Measurements from ENCODE around the gene MRPL52. TPM values are rescaled to one million over a fixed set of nuclear protein-coding genes. Genes with fewer than 3 reads are reported as not detected.
A peak's percentile ranks its signal among the peaks of the same experiment; 100 is the strongest.

MRPL52 gene
- total and polyA plus RNA-seq, 2 of the 13 experiments (the other 11 are each of a cell fraction or from before 2014, with no cell fraction given): 118 to 329 TPM

DNA sequence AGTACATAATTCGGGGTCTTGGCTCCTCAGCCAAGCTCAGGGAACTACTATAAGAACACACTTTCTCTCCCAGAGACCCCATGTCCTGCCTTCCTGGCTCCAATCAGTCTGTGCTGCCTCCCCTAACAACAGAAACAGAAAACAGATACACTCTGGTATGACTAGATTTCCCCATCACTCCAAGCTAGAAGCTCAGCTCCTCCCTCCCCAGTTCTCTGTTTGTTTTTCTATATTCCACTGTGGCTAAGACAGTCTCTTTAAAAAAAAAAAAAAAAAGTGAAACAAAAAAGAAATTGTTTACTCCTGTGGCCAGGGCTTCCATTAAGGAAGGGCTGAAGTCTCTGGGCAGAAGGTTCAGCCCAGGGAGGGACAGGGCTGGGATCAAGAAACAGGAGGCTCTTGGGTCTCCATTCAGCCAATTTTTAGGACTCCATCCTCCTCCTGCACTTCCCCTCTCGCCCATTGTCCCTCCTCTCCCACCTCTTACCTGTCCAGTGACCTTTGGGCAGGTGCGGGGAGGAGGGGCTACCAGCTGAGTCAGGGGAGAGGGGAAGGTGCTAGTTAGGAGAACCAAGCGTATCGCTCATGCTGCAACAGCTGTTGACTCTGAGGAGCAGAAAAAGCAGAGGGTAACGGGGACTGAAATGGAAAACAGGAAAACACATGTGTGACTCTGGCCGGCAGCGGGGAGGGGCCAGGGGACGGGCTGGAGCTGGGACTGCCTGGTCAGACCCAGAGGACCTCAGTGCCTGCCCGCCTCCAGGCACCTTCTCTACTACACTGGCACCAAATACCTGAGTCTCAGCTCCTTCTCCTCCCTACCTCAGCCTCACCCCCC lies 10.3 kb upstream of the MRPL52 start (continued):
- peak; percentile 67; the same call in 1 of the 2 replicates for TF ChIP-seq ZNF691 (CRISPR knock-in tag; IDR thresholded peaks at IDR 0.05; ENCODE audit: borderline replicate concordance, low read depth)
- no peak for TF ChIP-seq ZNF557 (CRISPR knock-in tag; IDR thresholded peaks at IDR 0.05)
- TF ChIP-seq NFE2L2 (IDR thresholded peaks at IDR 0.05; ENCODE audit: low read length): 0 out of 2 replicates have a peak, but pooled peaks have one; percentile 2
- no peak for TF ChIP-seq SOX6 (IDR thresholded peaks at IDR 0.05)
- peak; percentile 66 for TF ChIP-seq SOX6 (CRISPR knock-in tag; IDR thresholded peaks at IDR 0.05)
- TF ChIP-seq ZNF816 (CRISPR knock-in tag; IDR thresholded peaks at IDR 0.05; ENCODE audit: borderline replicate concordance): no peak
- no peak for TF ChIP-seq SP1 (IDR thresholded peaks at IDR 0.05)
- no peak for TF ChIP-seq SP1 (CRISPR knock-in tag; IDR thresholded peaks at IDR 0.05)
- TF ChIP-seq, protein P1, sequence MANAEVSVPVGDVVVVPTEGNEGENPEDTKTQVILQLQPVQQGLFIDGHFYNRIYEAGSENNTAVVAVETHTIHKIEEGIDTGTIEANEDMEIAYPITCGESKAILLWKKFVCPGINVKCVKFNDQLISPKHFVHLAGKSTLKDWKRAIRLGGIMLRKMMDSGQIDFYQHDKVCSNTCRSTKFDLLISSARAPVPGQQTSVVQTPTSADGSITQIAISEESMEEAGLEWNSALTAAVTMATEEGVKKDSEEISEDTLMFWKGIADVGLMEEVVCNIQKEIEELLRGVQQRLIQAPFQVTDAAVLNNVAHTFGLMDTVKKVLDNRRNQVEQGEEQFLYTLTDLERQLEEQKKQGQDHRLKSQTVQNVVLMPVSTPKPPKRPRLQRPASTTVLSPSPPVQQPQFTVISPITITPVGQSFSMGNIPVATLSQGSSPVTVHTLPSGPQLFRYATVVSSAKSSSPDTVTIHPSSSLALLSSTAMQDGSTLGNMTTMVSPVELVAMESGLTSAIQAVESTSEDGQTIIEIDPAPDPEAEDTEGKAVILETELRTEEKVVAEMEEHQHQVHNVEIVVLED (CRISPR knock-in tag; IDR thresholded peaks at IDR 0.05; ENCODE audit: borderline replicate concordance): no peak
- TF ChIP-seq RFX5 (IDR thresholded peaks at IDR 0.05; ENCODE audit: low read depth, low read length): no peak
- no peak for TF ChIP-seq ZBTB7B (CRISPR knock-in tag; IDR thresholded peaks at IDR 0.05)
- no peak for TF ChIP-seq RAD21 (CRISPR knock-in tag; IDR thresholded peaks at IDR 0.05)
- TF ChIP-seq ATF4 (CRISPR knock-in tag; IDR thresholded peaks at IDR 0.05): peak in 1 of 2 experiments; percentile 25; a peak in 1 of 4 replicates
- no peak for TF ChIP-seq TOPORS (CRISPR knock-in tag; IDR thresholded peaks at IDR 0.05)
- TF ChIP-seq DNMT3B (CRISPR knock-in tag; conservative IDR thresholded peaks at IDR 0.05): no peak
- no peak for TF ChIP-seq ZNF33A (CRISPR knock-in tag; IDR thresholded peaks at IDR 0.05; ENCODE audit: borderline replicate concordance)
- TF ChIP-seq ZNF3 (CRISPR knock-in tag; IDR thresholded peaks at IDR 0.05): no peak
- TF ChIP-seq YEATS4 (CRISPR knock-in tag; IDR thresholded peaks at IDR 0.05; ENCODE audit: borderline replicate concordance): no peak
- no peak for TF ChIP-seq SMAD1 (CRISPR knock-in tag; IDR thresholded peaks at IDR 0.05; ENCODE audit: borderline replicate concordance, low read depth)
- TF ChIP-seq ZNF121 (CRISPR knock-in tag; IDR thresholded peaks at IDR 0.05): 0 out of 2 replicates have a peak, but pooled peaks have one; percentile 12
- no peak for TF ChIP-seq MEF2D (CRISPR knock-in tag; IDR thresholded peaks at IDR 0.05)
- TF ChIP-seq HNF4G (IDR thresholded peaks at IDR 0.05; ENCODE audit: borderline replicate concordance, low read depth, low read length): peak; percentile 55
- no peak for TF ChIP-seq HNF4G (CRISPR knock-in tag; IDR thresholded peaks at IDR 0.05; ENCODE audit: borderline replicate concordance, low read depth)
- no peak for TF ChIP-seq ZNF160 (CRISPR knock-in tag; IDR thresholded peaks at IDR 0.05)
- no peak for TF ChIP-seq FOSL1 (CRISPR knock-in tag; IDR thresholded peaks at IDR 0.05; ENCODE audit: borderline replicate concordance)

All from HepG2 (cell line).